Measurements from ENCODE around the gene COL18A1. TPM values are rescaled to one million over a fixed set of nuclear protein-coding genes. Genes with fewer than 3 reads are reported as not detected.

Gene COL18A1
- total RNA-seq, 1 experiment from 2014 or later: 3.3 TPM

DNA sequence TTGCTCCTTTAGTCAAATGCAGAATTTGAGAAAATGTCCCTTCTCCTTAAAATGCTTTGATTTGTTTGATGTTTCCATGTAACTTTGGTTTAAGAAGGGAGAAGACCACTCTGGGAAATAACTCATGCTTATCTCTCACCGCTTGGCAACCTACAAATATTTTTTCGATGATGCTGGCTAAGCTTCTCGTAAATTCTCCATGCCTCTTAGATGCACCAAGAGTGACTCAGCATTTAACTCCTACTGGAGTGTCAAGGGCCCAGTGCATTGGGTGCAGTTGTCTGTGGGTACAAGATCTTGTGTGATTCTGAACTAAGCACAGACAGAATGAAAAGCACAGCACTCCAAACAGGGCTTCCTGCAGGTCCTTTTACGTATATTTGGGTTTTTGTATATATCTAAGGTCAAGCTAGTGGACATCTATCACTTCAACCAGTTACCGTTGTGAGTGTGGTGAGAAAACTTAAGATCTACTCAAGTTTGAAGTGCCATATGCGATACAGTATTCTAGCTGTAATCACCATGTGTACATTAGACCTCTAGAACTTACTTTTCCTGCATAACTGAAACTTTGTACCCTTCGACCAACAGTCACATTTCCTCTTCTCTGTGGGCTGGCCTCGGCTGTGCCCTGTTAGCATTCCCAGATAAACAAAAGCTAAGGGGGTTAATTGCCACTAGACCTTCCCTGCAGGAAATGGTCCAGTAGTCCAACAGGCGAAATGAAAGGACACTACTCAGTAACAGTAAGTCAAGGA is 55.8 kb downstream of the COL18A1 start:
- TF ChIP-seq EZH2 (IDR thresholded peaks at IDR 0.05; ENCODE audit: borderline replicate concordance, low read depth, low read length, poor library complexity, severe bottlenecking): no peak
- TF ChIP-seq, protein P1, sequence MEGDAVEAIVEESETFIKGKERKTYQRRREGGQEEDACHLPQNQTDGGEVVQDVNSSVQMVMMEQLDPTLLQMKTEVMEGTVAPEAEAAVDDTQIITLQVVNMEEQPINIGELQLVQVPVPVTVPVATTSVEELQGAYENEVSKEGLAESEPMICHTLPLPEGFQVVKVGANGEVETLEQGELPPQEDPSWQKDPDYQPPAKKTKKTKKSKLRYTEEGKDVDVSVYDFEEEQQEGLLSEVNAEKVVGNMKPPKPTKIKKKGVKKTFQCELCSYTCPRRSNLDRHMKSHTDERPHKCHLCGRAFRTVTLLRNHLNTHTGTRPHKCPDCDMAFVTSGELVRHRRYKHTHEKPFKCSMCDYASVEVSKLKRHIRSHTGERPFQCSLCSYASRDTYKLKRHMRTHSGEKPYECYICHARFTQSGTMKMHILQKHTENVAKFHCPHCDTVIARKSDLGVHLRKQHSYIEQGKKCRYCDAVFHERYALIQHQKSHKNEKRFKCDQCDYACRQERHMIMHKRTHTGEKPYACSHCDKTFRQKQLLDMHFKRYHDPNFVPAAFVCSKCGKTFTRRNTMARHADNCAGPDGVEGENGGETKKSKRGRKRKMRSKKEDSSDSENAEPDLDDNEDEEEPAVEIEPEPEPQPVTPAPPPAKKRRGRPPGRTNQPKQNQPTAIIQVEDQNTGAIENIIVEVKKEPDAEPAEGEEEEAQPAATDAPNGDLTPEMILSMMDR (conservative IDR thresholded peaks at IDR 0.05; ENCODE audit: low read depth, low read length): no peak
- peaks cover 3% of the 10 kb centered on the region for H3K4me1 ChIP-seq (ENCODE audit: insufficient read depth, low read length, poor library complexity, severe bottlenecking)
- no peaks in the 10 kb centered on the region for H3K36me3 ChIP-seq (ENCODE audit: insufficient read depth, low read length, poor library complexity, severe bottlenecking)
- BruUV-seq (replicated peaks): no TSS peak
- no peak overlapping the region for H3K27ac ChIP-seq (ENCODE audit: low read depth, low read length, poor library complexity, severe bottlenecking)
- ChIA-PET POLR2A (ENCODE audit: low non-redundant PET) (no interaction called here), CTCF (no interaction called here)
- H3K9me3 ChIP-seq (ENCODE audit: low read depth, low read length, poor library complexity, severe bottlenecking): peaks cover 11% of the 10 kb centered on the region
- H3K4me3 ChIP-seq (ENCODE audit: low read depth, low read length, poor library complexity, severe bottlenecking): no peak overlapping the region
- H3K27me3 ChIP-seq (replicated peaks; ENCODE audit: insufficient read depth, low read depth, low read length, poor library complexity): no peaks in the 10 kb centered on the region
- DNase-seq (ENCODE audit: low spot score): peak; percentile 33
- intact Hi-C loops (cut with micrococcal nuclease; ENCODE audit: unreplicated experiment): no loop called here

DNA sequence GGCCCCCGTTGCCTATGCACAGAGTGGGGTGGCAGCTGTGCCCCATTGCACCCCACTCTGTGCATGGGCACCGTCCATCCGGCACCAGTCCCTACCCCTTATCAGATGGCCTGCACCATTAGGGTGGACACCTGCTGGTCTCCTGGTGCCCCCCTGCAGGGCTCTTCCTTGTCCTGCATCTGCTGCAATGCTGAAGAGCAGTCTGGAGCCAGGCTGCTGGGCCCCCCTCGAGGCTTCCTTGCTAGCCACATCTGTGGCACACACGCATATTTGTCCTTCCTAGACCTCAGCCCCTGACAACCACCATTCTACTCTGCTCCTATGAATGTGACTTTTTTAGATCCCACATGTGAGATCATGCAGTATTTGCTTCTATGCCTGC is 56.4 kb downstream of the COL18A1 start:
- Histone ChIP-seq H3K27me3 (replicated peaks; ENCODE audit: insufficient read depth, low read depth, low read length, poor library complexity) (no peaks in the 10 kb centered on the region), H3K27ac (ENCODE audit: low read depth, low read length, poor library complexity, severe bottlenecking) (no peak overlapping the region), H3K9me3 (ENCODE audit: low read depth, low read length, poor library complexity, severe bottlenecking) (peaks cover 11% of the 10 kb centered on the region), H3K4me1 (ENCODE audit: insufficient read depth, low read length, poor library complexity, severe bottlenecking) (no peaks in the 10 kb centered on the region), H3K4me3 (ENCODE audit: low read depth, low read length, poor library complexity, severe bottlenecking) (no peak overlapping the region), H3K36me3 (ENCODE audit: insufficient read depth, low read length, poor library complexity, severe bottlenecking) (no peaks in the 10 kb centered on the region)
- POLR2A ChIA-PET (ENCODE audit: low non-redundant PET): no interaction called here
- no TSS peak for BruUV-seq (replicated peaks)
- TF ChIP-seq, protein P1 (conservative IDR thresholded peaks at IDR 0.05; ENCODE audit: low read depth, low read length): no peak
- TF ChIP-seq EZH2 (IDR thresholded peaks at IDR 0.05; ENCODE audit: borderline replicate concordance, low read depth, low read length, poor library complexity, severe bottlenecking): no peak
- intact Hi-C loops (cut with micrococcal nuclease; ENCODE audit: unreplicated experiment): no loop called here
- CTCF ChIA-PET: no interaction called here
- DNase-seq (ENCODE audit: low spot score): no peak

GRCh38 chr21:45461806-45462341 is 56.9 kb downstream of the COL18A1 start:
- no peak overlapping the region for H3K4me3 ChIP-seq (ENCODE audit: low read depth, low read length, poor library complexity, severe bottlenecking)
- H3K27me3 ChIP-seq (replicated peaks; ENCODE audit: insufficient read depth, low read depth, low read length, poor library complexity): no peaks in the 10 kb centered on the region
- H3K27ac ChIP-seq (ENCODE audit: low read depth, low read length, poor library complexity, severe bottlenecking): no peak overlapping the region
- POLR2A ChIA-PET (ENCODE audit: low non-redundant PET): no interaction called here
- H3K9me3 ChIP-seq (ENCODE audit: low read depth, low read length, poor library complexity, severe bottlenecking): peaks cover 11% of the 10 kb centered on the region
- intact Hi-C loops (cut with micrococcal nuclease; ENCODE audit: unreplicated experiment): no loop called here
- no peaks in the 10 kb centered on the region for H3K36me3 ChIP-seq (ENCODE audit: insufficient read depth, low read length, poor library complexity, severe bottlenecking)
- no peaks in the 10 kb centered on the region for H3K4me1 ChIP-seq (ENCODE audit: insufficient read depth, low read length, poor library complexity, severe bottlenecking)
- no TSS peak for BruUV-seq (replicated peaks)
- DNase-seq (ENCODE audit: low spot score): no peak
- TF ChIP-seq, protein P1 (conservative IDR thresholded peaks at IDR 0.05; ENCODE audit: low read depth, low read length): no peak
- TF ChIP-seq EZH2 (IDR thresholded peaks at IDR 0.05; ENCODE audit: borderline replicate concordance, low read depth, low read length, poor library complexity, severe bottlenecking): no peak
- CTCF ChIA-PET: no interaction called here
